GM18526 (cell line): ENCODE results near the gene MINPP1.

Source experiments
- POLR2A ChIP-seq: IDR thresholded peaks from 3 replicates; pipeline ENCODE4 v1.6.1; 2011; ENCODE audit not compliant: insufficient read length; ENCODE audit errors: extremely low read depth

Gene MINPP1

GRCh38 chr10:87504640-87505365, at the start of gene MINPP1:
MINPP1 (plus strand) TSS chr10:87504893; CDS start chr10:87504916, 23 bp downstream.
- TF ChIP-seq POLR2A, result peak; percentile 78

DNA sequence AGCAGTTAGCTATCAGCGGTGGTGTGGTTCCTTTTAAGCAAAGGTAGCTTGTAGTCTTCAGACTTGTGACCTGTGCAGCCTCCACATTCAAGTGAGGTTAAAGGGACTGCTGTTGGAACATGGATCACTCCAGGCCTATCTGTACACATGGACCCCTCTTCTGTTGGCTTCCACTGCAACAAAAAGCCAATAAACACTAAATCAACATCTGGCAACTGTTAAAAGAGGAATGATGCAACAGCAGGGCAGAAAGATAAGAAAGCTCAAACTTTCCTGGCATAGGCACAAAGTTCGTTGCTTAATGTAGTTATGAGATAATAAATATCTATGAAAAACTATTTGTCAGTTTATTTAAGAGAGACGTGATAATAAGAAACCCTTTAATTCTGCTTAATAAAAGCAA, 4.0 kb upstream of the MINPP1 start:
- TF ChIP-seq POLR2A, result no peak

- TF ChIP-seq POLR2A, result no peak
Measured at GRCh38 chr10:87503401-87503800, 1.3 kb upstream of the MINPP1 start.

- TF ChIP-seq POLR2A, result no peak
Measured at GRCh38 chr10:87503886-87504285, 807 bp upstream of the MINPP1 start.

- no peak for TF ChIP-seq POLR2A
Measured at GRCh38 chr10:87504307-87504639, 420 bp upstream of the MINPP1 start.

GRCh38 chr10:87505366-87506111, 846 bp downstream of the MINPP1 start:
- no peak for TF ChIP-seq POLR2A

DNA sequence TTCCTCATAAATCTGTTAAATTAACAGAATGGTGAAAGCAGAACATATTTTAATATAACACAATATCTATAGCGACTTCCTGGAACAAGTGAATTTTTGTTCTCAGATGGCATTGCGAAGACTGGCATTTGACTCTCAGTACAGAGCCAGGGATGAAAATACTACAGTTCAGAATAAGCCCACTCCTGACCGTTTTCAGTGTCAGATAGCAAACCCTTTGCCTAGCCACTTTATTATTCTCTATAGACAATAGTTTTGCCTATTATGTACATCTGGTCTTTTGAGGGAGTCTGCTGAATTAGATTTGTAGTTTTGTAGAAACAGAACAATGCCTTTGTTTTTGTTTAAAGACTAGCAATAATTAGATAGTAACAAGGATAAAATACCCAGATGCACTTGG, 2.3 kb downstream of the MINPP1 start:
- no peak for TF ChIP-seq POLR2A

- TF ChIP-seq POLR2A, result no peak
Measured at GRCh38 chr10:87507879-87508483, 3.3 kb downstream of the MINPP1 start.

GRCh38 chr10:87508837-87509236, 4.1 kb downstream of the MINPP1 start:
- no peak for TF ChIP-seq POLR2A

- TF ChIP-seq POLR2A, result no peak
Measured at GRCh38 chr10:87510025-87510424, 5.3 kb downstream of the MINPP1 start.

- no peak for TF ChIP-seq POLR2A
Measured at GRCh38 chr10:87511526-87511925, 6.8 kb downstream of the MINPP1 start.

DNA sequence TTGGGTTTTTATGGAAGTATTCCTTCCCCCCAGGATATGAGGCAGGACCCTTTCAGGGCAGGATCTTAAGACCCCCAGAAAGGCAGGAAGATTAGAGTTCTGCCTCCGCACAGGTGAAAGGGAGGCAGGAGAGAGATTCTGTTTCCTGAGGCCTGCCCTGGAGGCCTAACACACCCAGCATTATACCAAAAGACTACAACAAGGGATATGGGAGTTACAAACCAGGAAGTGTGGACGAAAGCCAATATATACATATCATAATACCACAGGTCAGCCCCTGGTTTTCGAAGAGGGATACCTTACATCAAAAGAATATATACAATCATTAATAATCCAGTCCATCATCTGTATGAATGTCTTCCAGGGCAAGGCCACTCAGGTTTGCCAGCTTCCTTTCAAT, 14.2 kb downstream of the MINPP1 start:
- TF ChIP-seq POLR2A, result no peak

DNA sequence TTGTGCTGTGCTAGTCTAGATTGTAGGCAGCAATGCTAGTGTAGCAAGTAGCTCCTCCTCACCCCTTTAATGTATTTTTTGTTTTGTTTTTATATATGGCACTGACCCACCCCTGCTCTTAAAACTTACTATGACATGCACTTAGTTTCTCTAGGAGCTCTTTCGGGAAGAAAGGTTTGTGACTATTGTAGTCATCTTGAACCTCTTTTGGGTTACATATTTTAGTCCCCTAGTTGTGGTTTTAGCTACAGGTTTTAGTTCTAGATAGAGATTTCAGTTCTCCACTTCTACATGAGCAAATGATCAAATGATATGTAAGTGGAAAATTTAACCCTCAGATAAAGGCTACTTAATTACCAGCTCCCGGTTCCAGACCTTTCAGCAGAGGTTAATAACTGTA, 14.9 kb downstream of the MINPP1 start:
- no peak for TF ChIP-seq POLR2A

GRCh38 chr10:87523731-87524130, 19.0 kb downstream of the MINPP1 start:
- TF ChIP-seq POLR2A, result no peak

- TF ChIP-seq POLR2A, result no peak
Measured at GRCh38 chr10:87524296-87524695, 19.6 kb downstream of the MINPP1 start.

DNA sequence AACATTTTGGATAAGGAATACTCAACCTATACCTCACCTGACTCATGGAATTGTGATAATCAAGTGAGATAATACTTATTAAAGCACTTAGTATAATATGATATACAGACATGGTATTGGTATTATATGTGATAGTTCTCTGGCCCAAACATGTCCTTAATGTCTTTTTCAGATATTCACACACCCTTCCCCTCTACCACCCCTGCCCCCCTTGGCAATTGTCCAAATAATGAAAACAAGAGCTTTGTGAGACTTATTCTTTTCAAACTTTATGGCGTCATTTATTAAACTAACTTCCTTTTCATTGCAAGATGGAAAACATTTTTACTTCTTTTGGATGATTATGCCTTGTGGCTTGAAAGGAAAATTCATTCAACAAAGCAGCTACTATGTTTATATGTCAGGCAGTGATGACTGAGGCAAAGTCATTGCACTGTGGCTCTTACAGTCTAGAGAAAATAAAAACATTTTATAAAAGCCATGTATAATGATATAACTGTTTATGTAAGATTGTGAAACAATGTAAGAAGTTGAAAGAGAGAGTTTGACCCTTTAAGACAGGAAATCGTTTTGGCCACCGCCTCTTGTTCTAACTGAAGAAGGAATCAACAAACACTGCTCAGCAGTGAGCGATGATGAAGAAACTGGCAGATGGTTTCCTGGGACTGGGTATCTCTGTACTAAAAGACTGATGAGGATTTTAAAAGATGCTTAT, 27.4 kb downstream of the MINPP1 start:
- no peak for TF ChIP-seq POLR2A
